Stimulated activated memory B cell treated with anti-CD40 and anti-IgM and Interleukin-4, amounts not matched to agents 10 μg/mL and 1 μg/mL and 100 μg/mL, for 72 hours (primary cell): ENCODE data around the gene CAMKMT.

Source experiments
- ATAC-seq: fragments of 150-1000 bp; cut with Tn5 transposase; 2 replicates; pipeline ENCODE4 v1.10.0; 2021
- H3K27ac Mint-ChIP-seq: one replicate; pipeline ENCODE4 v1.8.0; 2022; ENCODE audit warnings: mild to moderate bottlenecking, mixed read lengths
- H3K27me3 Mint-ChIP-seq: one replicate; pipeline ENCODE4 v1.8.0; 2022; ENCODE audit warnings: mixed read lengths
- H3K36me3 Mint-ChIP-seq: one replicate; pipeline ENCODE4 v1.8.0; 2022; ENCODE audit warnings: mixed read lengths
- H3K4me1 Mint-ChIP-seq: one replicate; pipeline ENCODE4 v1.8.0; 2022; ENCODE audit warnings: mixed read lengths
- H3K4me3 Mint-ChIP-seq: one replicate; pipeline ENCODE4 v1.8.0; 2022; ENCODE audit warnings: mild to moderate bottlenecking, moderate library complexity, mixed read lengths
- H3K9me3 Mint-ChIP-seq: one replicate; pipeline ENCODE4 v1.8.0; 2022; ENCODE audit warnings: mixed read lengths

The CAMKMT gene

DNA sequence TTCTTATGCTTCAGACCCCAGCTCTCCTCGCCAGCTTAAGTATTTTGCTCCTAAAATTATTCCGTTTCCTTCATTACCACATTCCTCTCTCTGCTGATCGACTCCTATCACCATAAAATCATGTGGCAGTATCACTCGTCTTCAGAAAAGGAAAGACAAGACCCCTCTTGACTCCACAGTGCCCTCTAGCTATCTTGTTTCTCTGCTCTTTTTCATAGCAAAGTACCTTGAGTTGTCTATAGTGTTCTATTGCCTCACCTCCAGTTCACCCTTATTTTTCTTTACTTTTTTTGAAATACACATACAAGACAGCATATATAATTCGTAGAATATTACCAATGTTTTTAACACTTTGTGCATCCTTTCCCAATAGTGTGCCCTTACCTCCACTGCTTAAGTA lies 306.6 kb downstream of the CAMKMT start:
- H3K27me3 Mint-ChIP-seq: no peaks in the 10 kb centered on the region
- H3K27ac Mint-ChIP-seq: no peak overlapping the region
- ATAC-seq: no peak
- peaks cover 6% of the 10 kb centered on the region for H3K36me3 Mint-ChIP-seq
- peaks cover 13% of the 10 kb centered on the region for H3K4me1 Mint-ChIP-seq
- H3K4me3 Mint-ChIP-seq: no peak overlapping the region
- H3K9me3 Mint-ChIP-seq: no peaks in the 10 kb centered on the region

DNA sequence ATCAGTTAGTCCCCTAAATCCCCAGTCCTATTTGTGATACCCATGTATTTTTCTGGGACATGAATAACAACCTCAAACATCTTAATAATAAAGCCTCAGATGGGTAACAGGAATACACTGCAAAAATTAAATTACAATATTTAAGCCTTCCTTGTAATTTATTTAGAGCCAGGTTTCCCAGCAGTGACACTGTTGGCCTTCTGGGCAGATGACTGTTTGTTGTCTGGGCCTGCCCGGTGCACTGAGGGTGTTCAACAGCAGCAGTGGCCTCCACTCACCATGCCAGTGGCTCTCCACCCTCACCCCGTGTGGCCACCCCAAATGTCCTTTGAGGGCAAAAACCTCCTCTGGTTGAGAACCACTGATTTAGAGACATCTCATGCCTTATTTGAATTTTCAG lies 309.5 kb downstream of the CAMKMT start:
- no peak overlapping the region for H3K27ac Mint-ChIP-seq
- H3K4me1 Mint-ChIP-seq: peaks cover 18% of the 10 kb centered on the region
- no peaks in the 10 kb centered on the region for H3K9me3 Mint-ChIP-seq
- ATAC-seq: no peak
- no peaks in the 10 kb centered on the region for H3K27me3 Mint-ChIP-seq
- peaks cover 6% of the 10 kb centered on the region for H3K36me3 Mint-ChIP-seq
- H3K4me3 Mint-ChIP-seq: no peak overlapping the region

DNA sequence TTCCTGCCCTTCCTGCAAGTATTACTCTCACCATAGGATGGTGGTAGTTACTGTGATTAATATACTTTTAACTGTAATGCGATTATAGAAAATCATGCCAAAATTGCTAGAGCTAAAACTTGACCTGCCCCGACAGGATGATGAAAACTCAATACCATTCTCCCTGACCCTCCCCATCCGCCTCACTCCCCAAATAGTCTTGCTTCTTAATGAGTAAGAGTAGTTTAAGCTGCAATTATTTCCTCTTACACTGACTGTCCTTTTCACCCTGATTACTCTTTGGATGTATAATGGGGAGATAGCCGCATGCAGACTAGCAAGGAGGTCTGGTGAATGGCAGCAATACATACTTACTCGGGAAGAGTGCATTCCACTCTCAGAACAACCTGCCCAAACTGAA lies 310.2 kb downstream of the CAMKMT start:
- no peak for ATAC-seq
- Mint-ChIP-seq H3K27ac (no peak overlapping the region), H3K27me3 (no peaks in the 10 kb centered on the region), H3K36me3 (peaks cover 6% of the 10 kb centered on the region), H3K4me1 (peaks cover 18% of the 10 kb centered on the region), H3K9me3 (no peaks in the 10 kb centered on the region), H3K4me3 (no peak overlapping the region)

DNA sequence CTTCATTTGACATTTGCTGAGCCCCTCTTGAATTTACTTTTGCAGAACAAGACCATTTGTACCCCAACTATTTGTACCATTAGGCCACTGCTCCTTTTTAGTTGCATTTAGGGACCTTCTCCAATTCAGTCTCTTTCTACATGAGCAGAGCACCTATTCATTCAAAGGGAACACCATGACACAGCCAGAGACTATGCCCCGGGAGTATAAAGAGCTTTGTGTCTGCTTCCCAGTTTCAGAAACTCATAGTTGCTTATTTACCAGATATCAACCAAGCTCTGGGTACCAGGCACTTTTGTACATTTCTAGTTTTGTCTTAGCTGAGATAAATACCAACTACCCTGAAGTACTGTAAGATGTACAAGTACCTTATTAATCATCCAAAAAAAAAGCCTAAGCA lies 310.7 kb downstream of the CAMKMT start:
- no peak overlapping the region for H3K4me3 Mint-ChIP-seq
- no peak overlapping the region for H3K27ac Mint-ChIP-seq
- peaks cover 18% of the 10 kb centered on the region for H3K4me1 Mint-ChIP-seq
- no peak for ATAC-seq
- no peaks in the 10 kb centered on the region for H3K9me3 Mint-ChIP-seq
- H3K36me3 Mint-ChIP-seq: peaks cover 3% of the 10 kb centered on the region
- H3K27me3 Mint-ChIP-seq: no peaks in the 10 kb centered on the region

DNA sequence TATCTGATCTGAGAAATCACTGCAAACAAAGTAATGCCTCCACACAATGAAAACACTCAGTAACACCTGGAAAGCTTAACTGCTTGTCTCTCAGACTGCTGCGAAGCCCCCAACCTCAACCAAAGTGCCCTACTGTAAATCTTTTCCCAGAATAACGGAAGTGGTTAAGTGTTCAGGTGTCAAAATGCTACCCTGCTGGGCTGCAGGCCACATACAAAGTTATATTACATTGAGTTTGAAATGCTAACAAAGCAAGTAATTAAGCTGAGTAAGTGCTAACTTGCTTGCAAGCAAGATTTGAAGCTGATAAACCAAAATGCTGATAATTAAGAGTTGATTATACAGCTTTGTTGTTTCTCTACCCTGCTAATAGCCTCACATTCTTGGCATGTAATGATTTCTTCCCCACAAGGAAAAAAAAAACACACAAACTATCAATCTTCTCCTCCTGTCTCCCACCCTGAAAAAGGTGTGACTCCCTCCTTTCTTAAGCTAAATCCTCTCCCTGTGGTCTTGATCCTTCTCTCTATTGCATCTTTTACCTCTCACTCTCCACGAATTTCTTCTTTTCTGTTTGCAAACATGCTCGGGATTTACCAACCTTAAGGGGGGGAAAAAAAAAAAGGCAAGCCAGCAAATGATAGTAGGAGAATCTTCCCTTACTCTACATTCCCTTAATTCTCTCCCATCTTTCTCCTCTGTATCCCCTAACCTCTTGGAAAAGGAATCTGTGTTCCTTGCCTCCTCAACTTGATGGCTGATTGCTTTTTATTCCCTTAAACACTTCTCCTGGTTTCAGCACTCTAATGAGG lies 312.9 kb downstream of the CAMKMT start:
- no peak overlapping the region for H3K27ac Mint-ChIP-seq
- peaks cover 9% of the 10 kb centered on the region for H3K4me1 Mint-ChIP-seq
- ATAC-seq: no peak

DNA sequence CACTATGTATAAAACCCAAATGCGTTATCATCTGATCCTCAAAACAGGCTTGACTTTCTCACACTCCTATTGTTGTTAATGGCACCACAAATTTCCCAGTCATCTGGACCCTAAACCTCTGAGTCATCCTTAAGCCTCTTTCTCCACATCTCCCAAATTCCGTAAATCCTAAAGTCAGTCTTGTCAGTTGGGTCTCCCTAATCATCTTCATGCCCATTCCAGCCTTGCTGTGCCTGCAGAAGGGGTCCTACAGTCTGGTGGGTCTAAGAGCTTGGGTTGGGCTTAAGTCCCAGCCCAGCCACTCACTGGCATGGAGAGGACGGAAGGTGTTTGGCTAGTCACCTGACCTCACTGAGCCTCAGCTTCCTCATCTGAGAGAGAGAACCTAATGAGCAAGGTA lies 314.6 kb downstream of the CAMKMT start:
- no peak for ATAC-seq
- H3K9me3 Mint-ChIP-seq: no peaks in the 10 kb centered on the region
- no peaks in the 10 kb centered on the region for H3K27me3 Mint-ChIP-seq
- peaks cover 5% of the 10 kb centered on the region for H3K36me3 Mint-ChIP-seq
- H3K4me3 Mint-ChIP-seq: no peak overlapping the region
- H3K4me1 Mint-ChIP-seq: peaks cover 9% of the 10 kb centered on the region
- no peak overlapping the region for H3K27ac Mint-ChIP-seq

More for the DNA sequence above, 312.9 kb downstream of the CAMKMT start:
- Mint-ChIP-seq H3K9me3 (no peaks in the 10 kb centered on the region), H3K27me3 (no peaks in the 10 kb centered on the region), H3K4me3 (no peak overlapping the region), H3K36me3 (peaks cover 5% of the 10 kb centered on the region)

DNA sequence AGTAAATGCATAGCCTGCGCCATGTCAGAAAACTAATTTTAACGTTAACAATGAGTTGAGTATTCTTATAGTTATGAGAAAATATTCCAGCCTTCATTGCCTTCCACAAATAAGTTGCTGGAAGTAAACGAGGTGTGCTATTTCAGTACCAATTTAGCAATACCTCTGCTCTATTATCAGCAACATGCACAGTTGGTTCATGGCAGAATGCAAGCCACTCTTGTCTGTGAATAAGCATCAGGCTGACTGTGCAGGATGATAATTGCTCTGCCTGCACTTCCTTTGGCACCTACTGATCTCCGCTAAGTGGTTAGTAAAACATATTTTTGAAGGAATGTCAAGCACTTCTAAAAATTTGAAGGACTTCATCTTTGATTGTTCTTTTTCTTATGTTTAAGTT lies 317.8 kb downstream of the CAMKMT start:
- H3K9me3 Mint-ChIP-seq: no peaks in the 10 kb centered on the region
- H3K27ac Mint-ChIP-seq: no peak overlapping the region
- H3K27me3 Mint-ChIP-seq: no peaks in the 10 kb centered on the region
- H3K36me3 Mint-ChIP-seq: peaks cover 5% of the 10 kb centered on the region
- no peak overlapping the region for H3K4me3 Mint-ChIP-seq
- no peak for ATAC-seq
- H3K4me1 Mint-ChIP-seq: no peaks in the 10 kb centered on the region

DNA sequence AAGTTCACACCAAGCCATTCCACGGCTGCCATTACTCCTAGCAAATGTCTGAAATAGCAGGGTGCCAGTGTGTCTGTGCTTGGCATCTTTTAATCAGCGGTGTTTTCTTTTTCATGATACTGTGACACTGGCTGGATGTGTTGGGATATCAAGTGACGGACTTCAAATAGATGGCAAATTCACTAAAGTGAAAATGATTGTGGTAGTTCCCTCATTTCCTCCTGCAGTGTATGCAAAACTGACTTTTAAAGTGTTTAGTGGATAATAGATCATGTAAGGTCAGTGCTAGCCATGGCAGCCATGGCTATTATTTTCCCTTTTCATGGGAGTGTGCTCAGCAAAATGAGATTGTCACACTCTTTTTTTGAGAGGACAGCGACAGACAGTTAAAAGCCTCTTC lies 318.2 kb downstream of the CAMKMT start:
- Mint-ChIP-seq H3K36me3 (peaks cover 5% of the 10 kb centered on the region), H3K27ac (no peak overlapping the region), H3K4me3 (no peak overlapping the region), H3K9me3 (no peaks in the 10 kb centered on the region), H3K4me1 (no peaks in the 10 kb centered on the region), H3K27me3 (no peaks in the 10 kb centered on the region)
- no peak for ATAC-seq

DNA sequence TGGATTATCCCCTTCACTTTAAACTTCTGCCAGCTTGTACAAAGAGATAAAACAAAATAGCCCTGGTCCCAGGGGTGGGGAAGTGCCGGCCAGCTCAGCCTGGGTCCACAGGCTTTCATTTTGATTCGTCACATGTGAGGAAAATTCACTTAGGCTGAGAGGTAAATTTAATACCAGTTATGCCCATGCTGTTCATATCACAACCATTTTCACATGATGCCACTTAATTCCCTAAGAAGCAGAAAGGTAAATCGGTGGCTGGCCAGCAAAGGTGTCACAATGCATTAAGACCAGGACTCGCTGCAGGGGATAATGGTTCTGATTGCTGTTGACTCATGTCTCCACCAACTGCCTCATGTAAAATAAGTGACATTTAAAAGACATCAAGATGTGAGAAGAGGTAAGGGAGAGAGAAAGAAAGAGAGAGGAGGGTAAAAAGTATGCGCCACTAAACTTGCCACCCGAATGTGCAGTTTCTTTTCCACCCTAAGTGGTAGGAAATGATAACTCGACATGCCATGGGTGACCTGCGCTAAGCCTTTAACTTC lies 318.8 kb downstream of the CAMKMT start:
- H3K27me3 Mint-ChIP-seq: no peaks in the 10 kb centered on the region
- H3K4me3 Mint-ChIP-seq: no peak overlapping the region
- no peaks in the 10 kb centered on the region for H3K9me3 Mint-ChIP-seq
- H3K27ac Mint-ChIP-seq: no peak overlapping the region
- H3K4me1 Mint-ChIP-seq: no peaks in the 10 kb centered on the region
- H3K36me3 Mint-ChIP-seq: peaks cover 5% of the 10 kb centered on the region
- ATAC-seq: no peak

DNA sequence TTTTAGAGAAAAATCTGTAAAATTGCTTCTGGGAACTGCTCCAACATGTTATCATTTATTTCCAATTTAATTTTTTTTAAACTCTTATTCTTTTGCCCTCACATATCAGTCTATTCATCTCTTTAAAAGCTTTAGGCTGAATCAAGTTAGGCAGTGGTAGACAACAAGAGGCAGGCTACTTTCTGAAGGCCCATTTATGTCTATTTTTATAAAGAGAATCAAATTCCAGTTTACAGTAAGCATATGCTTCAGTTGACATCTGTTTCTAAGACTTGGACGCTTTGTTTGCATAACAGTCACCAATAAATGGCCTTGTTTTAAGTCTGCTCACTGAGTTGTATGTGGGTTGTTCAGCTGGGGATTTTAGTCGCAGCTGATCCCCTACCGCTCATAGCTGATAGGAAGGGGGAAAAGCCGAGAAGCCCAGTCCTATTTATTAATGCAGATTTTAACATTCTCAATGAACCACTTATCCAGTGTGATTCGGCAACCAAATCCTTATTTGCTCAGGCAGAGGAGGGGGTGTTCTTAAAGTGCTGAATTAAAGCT lies 319.3 kb downstream of the CAMKMT start:
- Mint-ChIP-seq H3K4me1 (no peaks in the 10 kb centered on the region), H3K36me3 (peaks cover 5% of the 10 kb centered on the region), H3K4me3 (no peak overlapping the region), H3K27ac (no peak overlapping the region), H3K9me3 (no peaks in the 10 kb centered on the region), H3K27me3 (no peaks in the 10 kb centered on the region)
- ATAC-seq: no peak

DNA sequence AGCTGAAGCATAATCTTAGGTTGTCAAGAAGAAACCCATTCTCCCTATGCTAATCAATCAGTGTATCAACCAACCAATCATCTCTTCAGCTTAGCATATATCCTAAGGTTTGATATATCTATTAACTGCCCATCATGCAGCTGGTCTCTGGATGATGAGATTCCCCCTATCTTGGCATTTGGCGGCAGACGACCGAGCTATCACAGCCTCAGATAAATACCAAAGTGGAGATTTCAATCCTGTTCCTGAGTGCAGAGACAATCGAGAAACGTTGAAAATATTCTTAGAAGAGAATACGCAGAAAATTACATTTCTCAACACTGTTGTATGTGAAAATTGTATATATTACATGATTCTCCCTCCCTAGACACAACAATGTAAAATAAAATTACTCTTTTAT lies 320.7 kb downstream of the CAMKMT start:
- Mint-ChIP-seq H3K36me3 (peaks cover 5% of the 10 kb centered on the region), H3K27ac (no peak overlapping the region), H3K27me3 (no peaks in the 10 kb centered on the region), H3K4me3 (no peak overlapping the region), H3K4me1 (no peaks in the 10 kb centered on the region), H3K9me3 (no peaks in the 10 kb centered on the region)
- ATAC-seq: no peak

DNA sequence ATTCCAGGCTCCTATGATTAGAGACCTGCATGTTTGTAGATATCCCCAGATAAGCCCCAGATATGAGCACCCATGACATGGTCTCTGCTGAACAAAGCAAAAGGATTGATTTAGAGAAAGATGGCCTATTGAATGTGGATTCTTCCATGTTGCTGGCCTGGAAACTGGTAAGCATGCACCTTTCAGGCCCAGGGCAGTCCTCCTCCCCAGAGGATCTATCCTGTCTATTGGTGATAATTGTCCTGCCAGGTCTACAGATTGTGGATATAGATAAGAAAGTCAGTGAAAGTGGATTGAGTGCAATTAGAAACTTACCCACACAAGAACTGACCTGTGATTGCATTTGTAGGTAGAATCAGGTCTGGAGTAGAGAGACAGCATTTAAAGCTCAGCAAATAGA lies 322.8 kb downstream of the CAMKMT start:
- Mint-ChIP-seq H3K4me3 (no peak overlapping the region), H3K27me3 (no peaks in the 10 kb centered on the region), H3K9me3 (no peaks in the 10 kb centered on the region), H3K27ac (no peak overlapping the region), H3K4me1 (peaks cover 4% of the 10 kb centered on the region), H3K36me3 (no peaks in the 10 kb centered on the region)
- ATAC-seq: no peak

DNA sequence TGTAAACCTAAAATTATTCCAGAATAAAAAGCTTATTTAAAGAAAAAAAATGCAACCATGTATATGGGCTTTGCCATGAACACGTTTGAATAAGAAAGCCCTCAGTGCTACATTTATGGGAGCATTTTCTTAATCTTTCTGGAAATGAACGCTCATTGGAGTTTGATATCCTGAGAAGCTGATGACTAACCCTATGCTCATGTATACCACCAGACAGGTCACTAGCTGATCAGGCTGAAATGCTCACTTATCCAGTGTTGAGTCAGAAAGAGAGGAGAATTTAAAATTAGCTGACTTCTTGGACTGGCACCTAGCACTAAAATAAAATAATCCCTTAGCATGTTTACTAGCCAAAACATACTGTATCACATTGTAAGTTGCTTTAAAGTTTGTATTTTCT lies 324.8 kb downstream of the CAMKMT start:
- no peak for ATAC-seq
- Mint-ChIP-seq H3K4me3 (no peak overlapping the region), H3K27me3 (no peaks in the 10 kb centered on the region), H3K4me1 (peaks cover 6% of the 10 kb centered on the region), H3K9me3 (no peaks in the 10 kb centered on the region), H3K27ac (no peak overlapping the region), H3K36me3 (no peaks in the 10 kb centered on the region)

DNA sequence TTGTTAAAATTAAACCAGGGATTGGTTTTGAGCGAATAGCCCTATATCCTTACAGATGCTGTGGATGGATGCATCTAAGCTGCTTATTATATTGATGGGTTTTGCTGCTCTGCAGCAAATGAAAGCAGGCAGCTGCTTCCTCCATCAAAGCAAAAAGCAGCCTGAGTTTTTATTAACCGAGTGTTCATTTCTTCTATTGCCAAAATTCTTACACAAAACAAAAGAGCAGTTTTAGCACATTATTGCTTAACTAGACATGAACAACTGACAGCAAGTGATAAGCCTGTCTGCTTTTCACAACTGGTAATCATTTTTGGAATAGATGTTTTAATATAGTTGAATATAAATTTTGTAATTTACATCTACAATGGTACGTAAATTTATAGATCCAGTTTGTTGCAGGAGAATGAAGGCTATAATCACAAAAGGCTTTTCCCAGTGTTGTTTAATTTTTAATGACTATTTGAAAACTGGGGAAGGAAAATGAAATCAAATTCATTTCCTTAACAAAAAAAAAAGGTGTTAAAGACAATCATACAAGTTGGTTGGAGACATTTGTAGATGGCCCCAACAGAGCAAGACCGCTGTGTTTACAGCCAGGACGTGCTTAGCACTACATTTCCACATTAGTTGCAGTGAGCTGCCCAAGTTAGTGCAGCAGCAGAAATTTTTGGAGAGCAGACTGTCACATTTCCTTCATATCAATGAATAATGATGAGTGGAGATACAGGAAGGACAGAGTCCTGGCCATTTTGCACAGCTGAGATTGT lies 326.1 kb downstream of the CAMKMT start:
- H3K9me3 Mint-ChIP-seq: no peaks in the 10 kb centered on the region
- H3K27ac Mint-ChIP-seq: no peak overlapping the region
- no peak for ATAC-seq
- peaks cover 6% of the 10 kb centered on the region for H3K4me1 Mint-ChIP-seq
- no peaks in the 10 kb centered on the region for H3K27me3 Mint-ChIP-seq
- H3K4me3 Mint-ChIP-seq: no peak overlapping the region
- no peaks in the 10 kb centered on the region for H3K36me3 Mint-ChIP-seq

DNA sequence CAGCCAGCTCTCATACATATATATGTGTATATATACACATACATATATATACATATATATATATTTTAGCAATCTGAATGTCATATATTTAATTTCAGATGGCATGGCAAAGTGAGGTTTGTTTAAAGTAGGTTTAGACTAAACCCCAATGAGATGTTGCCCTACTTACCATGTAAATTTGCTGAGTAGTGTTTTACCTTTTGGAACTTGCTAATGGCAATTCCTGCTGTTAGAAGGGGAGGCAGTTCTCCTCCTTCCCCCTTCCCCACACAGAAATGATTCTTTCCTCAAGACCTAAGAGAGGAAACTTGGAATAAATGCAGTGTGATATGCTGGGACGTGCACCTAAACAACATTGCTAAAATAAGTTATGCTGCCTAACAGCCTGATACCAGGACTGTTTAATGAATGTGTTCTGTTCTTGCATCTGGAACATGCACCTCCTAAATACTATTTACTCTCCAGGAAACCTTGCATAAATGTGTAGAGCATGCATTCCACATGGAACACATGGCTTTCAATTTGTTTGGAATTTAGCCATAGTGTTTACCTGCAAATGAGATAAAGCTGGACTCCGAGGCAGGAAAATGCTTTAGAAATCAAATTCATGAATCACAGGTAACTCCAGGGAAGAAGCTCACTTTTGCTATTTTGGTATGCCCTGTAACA lies 326.8 kb downstream of the CAMKMT start:
- no peak for ATAC-seq
- no peak overlapping the region for H3K4me3 Mint-ChIP-seq
- no peaks in the 10 kb centered on the region for H3K27me3 Mint-ChIP-seq
- no peaks in the 10 kb centered on the region for H3K9me3 Mint-ChIP-seq
- H3K27ac Mint-ChIP-seq: no peak overlapping the region
- peaks cover 6% of the 10 kb centered on the region for H3K4me1 Mint-ChIP-seq
- H3K36me3 Mint-ChIP-seq: no peaks in the 10 kb centered on the region
